ENCODE results near the gene ACTR2. TPM values are rescaled to one million over a fixed set of nuclear protein-coding genes. Genes with fewer than 3 reads are reported as not detected.
"Not testable (repeated sequence)": the region's sequence is repeated elsewhere in the genome, so short reads cannot be mapped to it uniquely, and the experiment has no call there.

Gene ACTR2
- total RNA-seq, 2 experiments from 2014 or later: 128 to 130 TPM

GRCh38 chr2:65316072-65316471 lies 88.4 kb downstream of the ACTR2 start:
- ChIA-PET POLR2A (no interaction called here), CTCF (no interaction called here)
- intact Hi-C loops (cut with DNase I, micrococcal nuclease): no loop called here

GRCh38 chr2:65317351-65317750 lies 89.7 kb downstream of the ACTR2 start:
- CTCF ChIA-PET; H3K36me3 ChIP-seq (ENCODE audit: insufficient read depth, low read length); H3K27me3 Mint-ChIP-seq; H3K4me3 Mint-ChIP-seq; H3K9me3 Mint-ChIP-seq; H3K27me3 ChIP-seq (ENCODE audit: control insufficient read depth in 1 of 2, insufficient read depth in 2 of 2, low read length in 2 of 2); ATAC-seq (ENCODE audit: poor library complexity); H3K36me3 Mint-ChIP-seq (ENCODE audit: low read depth); intact Hi-C loops (cut with DNase I, micrococcal nuclease); H3K27ac ChIP-seq (ENCODE audit: low read depth in 1 of 2, low read length in 2 of 2); H3K4me3 ChIP-seq (ENCODE audit: low read length); H3K9me3 ChIP-seq (ENCODE audit: control insufficient read depth in 1 of 2, insufficient read depth in 1 of 2, low read length in 2 of 2); H3K27ac Mint-ChIP-seq; H3K4me1 Mint-ChIP-seq (ENCODE audit: low read depth); POLR2A ChIA-PET; H3K4me1 ChIP-seq (ENCODE audit: insufficient read depth, low read length); DNase-seq: not testable (repeated sequence)

More at GRCh38 chr2:65316072-65316471, 88.4 kb downstream of the ACTR2 start:
- no peaks in the 10 kb centered on the region for H3K36me3 ChIP-seq (ENCODE audit: insufficient read depth, low read length)
- Mint-ChIP-seq H3K4me3 (no peak overlapping the region), H3K27ac (no peak overlapping the region), H3K4me1 (ENCODE audit: low read depth) (peaks cover 5% of the 10 kb centered on the region), H3K9me3 (no peaks in the 10 kb centered on the region), H3K36me3 (ENCODE audit: low read depth) (no peaks in the 10 kb centered on the region), H3K27me3 (no peaks in the 10 kb centered on the region)
- TF ChIP-seq CTCF (IDR thresholded peaks at IDR 0.05): no peak
- no peak overlapping the region for H3K4me3 ChIP-seq (ENCODE audit: low read length)
- H3K4me1 ChIP-seq (ENCODE audit: insufficient read depth, low read length): peaks cover 6% of the 10 kb centered on the region
- ATAC-seq (ENCODE audit: poor library complexity) (no peak), DNase-seq (no peak)
- peaks cover 0 to 6% of the 10 kb centered on the region in 2 experiments for H3K9me3 ChIP-seq (ENCODE audit: control insufficient read depth in 1 of 2, insufficient read depth in 1 of 2, low read length in 2 of 2)
- no peaks in the 10 kb centered on the region for H3K27me3 ChIP-seq (ENCODE audit: control insufficient read depth in 1 of 2, insufficient read depth in 2 of 2, low read length in 2 of 2)
- H3K27ac ChIP-seq (ENCODE audit: low read depth in 1 of 2, low read length in 2 of 2): no peak overlapping the region

GRCh38 chr2:65317841-65318240 lies 90.2 kb downstream of the ACTR2 start:
- intact Hi-C loops (cut with DNase I, micrococcal nuclease): no loop called here
- Mint-ChIP-seq H3K27me3 (no peaks in the 10 kb centered on the region), H3K4me3 (no peak overlapping the region), H3K36me3 (ENCODE audit: low read depth) (no peaks in the 10 kb centered on the region), H3K27ac (no peak overlapping the region), H3K9me3 (no peaks in the 10 kb centered on the region), H3K4me1 (ENCODE audit: low read depth) (peaks cover 5% of the 10 kb centered on the region)
- H3K36me3 ChIP-seq (ENCODE audit: insufficient read depth, low read length): no peaks in the 10 kb centered on the region
- DNase-seq: no peak
- H3K4me1 ChIP-seq (ENCODE audit: insufficient read depth, low read length): peaks cover 6% of the 10 kb centered on the region
- H3K4me3 ChIP-seq (ENCODE audit: low read length): no peak overlapping the region
- H3K27me3 ChIP-seq (ENCODE audit: control insufficient read depth in 1 of 2, insufficient read depth in 2 of 2, low read length in 2 of 2): no peaks in the 10 kb centered on the region
- ChIA-PET CTCF (no interaction called here), POLR2A (no interaction called here)
- H3K27ac ChIP-seq (ENCODE audit: low read depth in 1 of 2, low read length in 2 of 2): no peak overlapping the region
- peaks cover 0 to 6% of the 10 kb centered on the region in 2 experiments for H3K9me3 ChIP-seq (ENCODE audit: control insufficient read depth in 1 of 2, insufficient read depth in 1 of 2, low read length in 2 of 2)
- TF ChIP-seq CTCF (IDR thresholded peaks at IDR 0.05): no peak
- ATAC-seq (ENCODE audit: poor library complexity): no peak

GRCh38 chr2:65319072-65319673 lies 91.5 kb downstream of the ACTR2 start:
- ATAC-seq (ENCODE audit: poor library complexity) (no peak), DNase-seq (no peak)
- H3K27me3 Mint-ChIP-seq: no peaks in the 10 kb centered on the region
- no peak for TF ChIP-seq CTCF (IDR thresholded peaks at IDR 0.05)
- peaks cover 5% of the 10 kb centered on the region for H3K4me1 Mint-ChIP-seq (ENCODE audit: low read depth)
- Histone ChIP-seq H3K9me3 (ENCODE audit: control insufficient read depth in 1 of 2, insufficient read depth in 1 of 2, low read length in 2 of 2) (no peaks in the 10 kb centered on the region), H3K27ac (ENCODE audit: low read depth in 1 of 2, low read length in 2 of 2) (no peak overlapping the region), H3K4me1 (ENCODE audit: insufficient read depth, low read length) (peaks cover 6% of the 10 kb centered on the region), H3K36me3 (ENCODE audit: insufficient read depth, low read length) (no peaks in the 10 kb centered on the region), H3K4me3 (ENCODE audit: low read length) (no peak overlapping the region), H3K27me3 (ENCODE audit: control insufficient read depth in 1 of 2, insufficient read depth in 2 of 2, low read length in 2 of 2) (no peaks in the 10 kb centered on the region)
- H3K36me3 Mint-ChIP-seq (ENCODE audit: low read depth): no peaks in the 10 kb centered on the region
- POLR2A ChIA-PET: no interaction called here
- intact Hi-C loops (cut with DNase I, micrococcal nuclease): no loop called here
- H3K27ac Mint-ChIP-seq: no peak overlapping the region
- H3K4me3 Mint-ChIP-seq: no peak overlapping the region
- no peaks in the 10 kb centered on the region for H3K9me3 Mint-ChIP-seq
- CTCF ChIA-PET: no interaction called here
